ENCODE measurements around the gene ACTBL2. TPM values are rescaled to one million over a fixed set of nuclear protein-coding genes. Genes with fewer than 3 reads are reported as not detected.

The ACTBL2 gene
- total RNA-seq, 1 experiment from 2014 or later, result not detected

DNA sequence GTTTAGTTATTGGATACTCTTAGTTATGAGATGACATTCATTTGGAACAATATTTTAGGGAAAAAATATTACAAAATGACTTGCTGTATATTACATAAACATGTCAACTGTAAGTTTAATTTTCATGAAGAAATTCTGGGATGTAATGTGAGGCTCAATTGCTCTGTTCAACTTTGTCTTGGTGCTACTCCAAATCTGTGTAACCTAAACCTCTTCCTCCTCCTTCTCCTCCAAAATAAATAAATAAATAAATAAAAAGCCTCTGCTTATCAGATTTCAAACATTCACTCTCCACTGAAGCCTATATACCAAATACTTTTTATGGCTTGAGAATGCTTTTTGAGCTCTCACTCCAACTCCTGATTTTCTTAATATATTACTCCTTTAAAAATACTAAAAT is 27.7 kb downstream of the ACTBL2 start:
- peaks cover 9% of the 10 kb centered on the region for H3K9me3 Mint-ChIP-seq (ENCODE audit: unreplicated experiment)
- ChIA-PET CTCF (no interaction called here), POLR2A (no interaction called here)
- peaks cover 25% of the 10 kb centered on the region for H3K4me1 Mint-ChIP-seq (ENCODE audit: low read depth, unreplicated experiment)
- TF ChIP-seq, protein P1, sequence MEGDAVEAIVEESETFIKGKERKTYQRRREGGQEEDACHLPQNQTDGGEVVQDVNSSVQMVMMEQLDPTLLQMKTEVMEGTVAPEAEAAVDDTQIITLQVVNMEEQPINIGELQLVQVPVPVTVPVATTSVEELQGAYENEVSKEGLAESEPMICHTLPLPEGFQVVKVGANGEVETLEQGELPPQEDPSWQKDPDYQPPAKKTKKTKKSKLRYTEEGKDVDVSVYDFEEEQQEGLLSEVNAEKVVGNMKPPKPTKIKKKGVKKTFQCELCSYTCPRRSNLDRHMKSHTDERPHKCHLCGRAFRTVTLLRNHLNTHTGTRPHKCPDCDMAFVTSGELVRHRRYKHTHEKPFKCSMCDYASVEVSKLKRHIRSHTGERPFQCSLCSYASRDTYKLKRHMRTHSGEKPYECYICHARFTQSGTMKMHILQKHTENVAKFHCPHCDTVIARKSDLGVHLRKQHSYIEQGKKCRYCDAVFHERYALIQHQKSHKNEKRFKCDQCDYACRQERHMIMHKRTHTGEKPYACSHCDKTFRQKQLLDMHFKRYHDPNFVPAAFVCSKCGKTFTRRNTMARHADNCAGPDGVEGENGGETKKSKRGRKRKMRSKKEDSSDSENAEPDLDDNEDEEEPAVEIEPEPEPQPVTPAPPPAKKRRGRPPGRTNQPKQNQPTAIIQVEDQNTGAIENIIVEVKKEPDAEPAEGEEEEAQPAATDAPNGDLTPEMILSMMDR (IDR thresholded peaks at IDR 0.05; ENCODE audit: insufficient read depth in 1 of 2, low read depth in 1 of 2, low read length in 1 of 2, severe bottlenecking in 1 of 2, unreplicated experiment in 1 of 2), result no peak
- no peak for DNase-seq
- no peaks in the 10 kb centered on the region for H3K9me3 ChIP-seq
- no TSS peak for BruUV-seq (replicated peaks)
- no peak overlapping the region for H3K27ac Mint-ChIP-seq (ENCODE audit: unreplicated experiment)
- no peak overlapping the region for H3K4me3 ChIP-seq (ENCODE audit: low read depth, low read length)
- H3K27me3 Mint-ChIP-seq (ENCODE audit: insufficient read depth, unreplicated experiment), result no peaks in the 10 kb centered on the region
- H3K36me3 Mint-ChIP-seq (ENCODE audit: insufficient read depth, unreplicated experiment), result no peaks in the 10 kb centered on the region
- H3K4me1 ChIP-seq, result peaks cover 37% of the 10 kb centered on the region
- no peak overlapping the region for H3K4me3 Mint-ChIP-seq (ENCODE audit: unreplicated experiment)
- H3K27me3 ChIP-seq (replicated peaks; ENCODE audit: control insufficient read depth, insufficient read depth, low read length), result no peaks in the 10 kb centered on the region
- no peaks in the 10 kb centered on the region for H3K36me3 ChIP-seq (ENCODE audit: control insufficient read depth, insufficient read depth, low read length)
- intact Hi-C loops (cut with micrococcal nuclease; ENCODE audit: unreplicated experiment), result no loop called here

DNA sequence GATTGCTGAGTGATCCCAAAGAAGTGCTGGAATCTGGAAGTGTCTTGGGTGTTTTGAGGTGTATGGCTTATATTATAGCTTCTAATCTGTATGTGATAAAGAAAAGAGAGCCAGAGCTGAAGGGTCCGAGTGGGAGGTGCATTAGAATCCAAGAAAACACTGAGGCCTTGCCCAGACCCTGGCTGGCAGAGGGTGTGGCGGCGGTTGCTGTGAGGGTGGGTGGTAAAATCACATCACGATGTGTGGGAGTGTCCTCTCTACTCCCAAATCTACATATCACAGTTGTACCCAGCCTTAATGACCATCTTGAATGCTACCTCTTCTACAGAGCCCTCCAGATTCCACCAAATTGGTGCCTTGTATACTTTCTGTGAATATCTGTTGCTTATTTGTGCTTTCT is 28.9 kb downstream of the ACTBL2 start:
- Mint-ChIP-seq H3K4me1 (ENCODE audit: low read depth, unreplicated experiment) (peaks cover 26% of the 10 kb centered on the region), H3K36me3 (ENCODE audit: insufficient read depth, unreplicated experiment) (no peaks in the 10 kb centered on the region), H3K4me3 (ENCODE audit: unreplicated experiment) (no peak overlapping the region), H3K27ac (ENCODE audit: unreplicated experiment) (no peak overlapping the region), H3K27me3 (ENCODE audit: insufficient read depth, unreplicated experiment) (no peaks in the 10 kb centered on the region), H3K9me3 (ENCODE audit: unreplicated experiment) (peaks cover 13% of the 10 kb centered on the region)
- Histone ChIP-seq H3K4me3 (ENCODE audit: low read depth, low read length) (no peak overlapping the region), H3K36me3 (ENCODE audit: control insufficient read depth, insufficient read depth, low read length) (no peaks in the 10 kb centered on the region), H3K27me3 (replicated peaks; ENCODE audit: control insufficient read depth, insufficient read depth, low read length) (no peaks in the 10 kb centered on the region), H3K9me3 (no peaks in the 10 kb centered on the region), H3K4me1 (peaks cover 37% of the 10 kb centered on the region)
- DNase-seq, result no peak
- TF ChIP-seq, protein P1 (IDR thresholded peaks at IDR 0.05; ENCODE audit: insufficient read depth in 1 of 2, low read depth in 1 of 2, low read length in 1 of 2, severe bottlenecking in 1 of 2, unreplicated experiment in 1 of 2), result no peak
- ChIA-PET CTCF (no interaction called here), POLR2A (no interaction called here)
- intact Hi-C loops (cut with micrococcal nuclease; ENCODE audit: unreplicated experiment), result no loop called here
- no TSS peak for BruUV-seq (replicated peaks)

DNA sequence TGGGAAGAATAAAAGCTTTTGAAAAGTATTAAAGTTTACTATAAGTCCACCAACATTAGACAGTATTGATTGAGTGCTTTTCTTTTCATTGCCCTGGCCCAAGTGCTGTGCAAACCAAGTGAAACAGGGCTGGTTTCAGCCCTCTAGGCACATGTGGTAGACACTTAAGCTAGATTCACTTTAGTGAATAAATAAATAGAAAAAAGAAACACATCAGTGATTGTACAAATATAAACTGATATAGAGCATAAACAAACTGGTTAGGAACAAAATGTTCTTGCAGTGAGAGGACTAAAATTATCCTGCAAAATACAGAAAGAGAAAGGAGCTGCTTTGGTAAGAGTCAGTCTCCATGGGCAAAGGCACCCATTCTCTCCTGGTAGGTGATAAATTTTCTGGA is 29.7 kb downstream of the ACTBL2 start:
- Mint-ChIP-seq H3K36me3 (ENCODE audit: insufficient read depth, unreplicated experiment) (no peaks in the 10 kb centered on the region), H3K4me1 (ENCODE audit: low read depth, unreplicated experiment) (peaks cover 26% of the 10 kb centered on the region), H3K27ac (ENCODE audit: unreplicated experiment) (no peak overlapping the region), H3K9me3 (ENCODE audit: unreplicated experiment) (peaks cover 13% of the 10 kb centered on the region), H3K27me3 (ENCODE audit: insufficient read depth, unreplicated experiment) (no peaks in the 10 kb centered on the region), H3K4me3 (ENCODE audit: unreplicated experiment) (no peak overlapping the region)
- no TSS peak for BruUV-seq (replicated peaks)
- Histone ChIP-seq H3K4me3 (ENCODE audit: low read depth, low read length) (no peak overlapping the region), H3K4me1 (peaks cover 37% of the 10 kb centered on the region), H3K9me3 (no peaks in the 10 kb centered on the region), H3K27me3 (replicated peaks; ENCODE audit: control insufficient read depth, insufficient read depth, low read length) (no peaks in the 10 kb centered on the region), H3K36me3 (ENCODE audit: control insufficient read depth, insufficient read depth, low read length) (no peaks in the 10 kb centered on the region)
- intact Hi-C loops (cut with micrococcal nuclease; ENCODE audit: unreplicated experiment), result no loop called here
- TF ChIP-seq, protein P1 (IDR thresholded peaks at IDR 0.05; ENCODE audit: insufficient read depth in 1 of 2, low read depth in 1 of 2, low read length in 1 of 2, severe bottlenecking in 1 of 2, unreplicated experiment in 1 of 2), result no peak
- ChIA-PET CTCF (no interaction called here), POLR2A (no interaction called here)
- no peak for DNase-seq
